Calu3 (cell line): ENCODE measurements around the gene PDGFD. TPM values are rescaled to one million over a fixed set of nuclear protein-coding genes. Genes with fewer than 3 reads are reported as not detected.

Experiments
- BruUV-seq: library from RNA; stranded (reverse); fragments of 400-500 nt; replicated peaks from 2 replicates; lab custom pipeline; 2021; lab: Mats Ljungman, UMichigan
- CTCF ChIA-PET: fragments of 300-600 bp; sonication (Branson Sonifier 250); formaldehyde crosslinking; loops from one replicate; lab custom pipeline; 2022; ENCODE audit warnings: antibody characterized with exemption; lab: Charles Lee
- DNase-seq: peaks from one replicate; pipeline ENCODE4 v3.0.0; 2022
- H3K27ac Mint-ChIP-seq: one replicate; pipeline ENCODE4 v1.8.0; 2022; ENCODE audit warnings: mixed read lengths; ENCODE audit not compliant: unreplicated experiment
- H3K27me3 Mint-ChIP-seq: one replicate; pipeline ENCODE4 v1.8.0; 2022; ENCODE audit warnings: mixed read lengths; ENCODE audit not compliant: unreplicated experiment
- H3K36me3 Mint-ChIP-seq: one replicate; pipeline ENCODE4 v1.8.0; 2022; ENCODE audit warnings: mild to moderate bottlenecking, moderate library complexity, mixed read lengths; ENCODE audit not compliant: insufficient read depth, unreplicated experiment
- H3K4me1 Mint-ChIP-seq: one replicate; pipeline ENCODE4 v1.8.0; 2022; ENCODE audit warnings: mild to moderate bottlenecking, low read depth, mixed read lengths; ENCODE audit not compliant: unreplicated experiment
- H3K4me3 Mint-ChIP-seq: one replicate; pipeline ENCODE4 v1.8.0; 2022; ENCODE audit warnings: mild to moderate bottlenecking, low read depth, moderate library complexity, mixed read lengths; ENCODE audit not compliant: unreplicated experiment
- H3K9me3 Mint-ChIP-seq: one replicate; pipeline ENCODE4 v1.8.0; 2022; ENCODE audit warnings: low read depth, mixed read lengths; ENCODE audit not compliant: unreplicated experiment
- CTCF ChIP-seq: fragments of 200-600 bp; IDR thresholded peaks from one replicate; pipeline ENCODE4 v1.8.0; 2022; ENCODE audit warnings: antibody characterized with exemption; ENCODE audit not compliant: unreplicated experiment
- intact Hi-C: fragments of 100-400 bp; cut with micrococcal nuclease; formaldehyde crosslinking; loops from one replicate; pipeline ENCODE4 v1.10.0; 2022; ENCODE audit not compliant: unreplicated experiment
- total RNA-seq: library from RNA; stranded (reverse); gene quantifications from 2 replicates; pipeline ENCODE4 v1.2.3, GENCODE V29; 2022

Gene PDGFD
- total RNA-seq, 1 experiment from 2014 or later: 5.1 TPM

GRCh38 chr11:104041792-104042191 lies 122.2 kb downstream of the PDGFD start:
- BruUV-seq: no TSS peak
- DNase-seq: no peak
- Mint-ChIP-seq H3K4me1 (no peaks in the 10 kb centered on the region), H3K36me3 (no peaks in the 10 kb centered on the region), H3K4me3 (no peak overlapping the region), H3K9me3 (no peaks in the 10 kb centered on the region), H3K27ac (no peak overlapping the region), H3K27me3 (no peaks in the 10 kb centered on the region)
- CTCF ChIA-PET: no interaction called here
- intact Hi-C loops: no loop called here
- no peak for TF ChIP-seq CTCF

GRCh38 chr11:104036995-104037394 lies 127.0 kb downstream of the PDGFD start:
- CTCF ChIA-PET: no interaction called here
- no peak for TF ChIP-seq CTCF
- no TSS peak for BruUV-seq

GRCh38 chr11:104036588-104036987 lies 127.4 kb downstream of the PDGFD start, which contains the start of gene DDI1:
TSS of gene DDI1 (plus strand) at chr11:104036640. CDS start at chr11:104036823, 183 bp downstream.
- Mint-ChIP-seq H3K4me1 (no peaks in the 10 kb centered on the region), H3K9me3 (no peaks in the 10 kb centered on the region), H3K4me3 (no peak within 1 kb of the TSS), H3K27me3 (no peaks in the 10 kb centered on the region), H3K27ac (no peak within 1 kb of the TSS), H3K36me3 (no peaks in the 10 kb centered on the region)
- no peak for DNase-seq
- CTCF ChIA-PET: no interaction called here
- BruUV-seq: no TSS peak
- intact Hi-C loops: no loop called here
- no peak for TF ChIP-seq CTCF

More at GRCh38 chr11:104036995-104037394, 127.0 kb downstream of the PDGFD start:
- H3K27ac Mint-ChIP-seq: no peak overlapping the region
- H3K4me1 Mint-ChIP-seq: no peaks in the 10 kb centered on the region
- intact Hi-C loops: no loop called here
- no peaks in the 10 kb centered on the region for H3K36me3 Mint-ChIP-seq
- no peak for DNase-seq
- no peak overlapping the region for H3K4me3 Mint-ChIP-seq
- H3K27me3 Mint-ChIP-seq: no peaks in the 10 kb centered on the region
- H3K9me3 Mint-ChIP-seq: no peaks in the 10 kb centered on the region

- Mint-ChIP-seq H3K27ac (peak overlapping the region; percentile 54), H3K27me3 (no peaks in the 10 kb centered on the region), H3K36me3 (no peaks in the 10 kb centered on the region), H3K4me3 (no peak overlapping the region), H3K9me3 (no peaks in the 10 kb centered on the region), H3K4me1 (no peaks in the 10 kb centered on the region)
- no TSS peak for BruUV-seq
- CTCF ChIA-PET: no interaction called here
- no peak for DNase-seq
- intact Hi-C loops: no loop called here
- no peak for TF ChIP-seq CTCF
Measured at GRCh38 chr11:104033561-104033960, 130.4 kb downstream of the PDGFD start.
